ENCODE measurements around the gene KCNN3. TPM values are rescaled to one million over a fixed set of nuclear protein-coding genes. Genes with fewer than 3 reads are reported as not detected.

The KCNN3 gene
- total RNA-seq, 1 experiment from 2014 or later = 0.26 TPM

DNA sequence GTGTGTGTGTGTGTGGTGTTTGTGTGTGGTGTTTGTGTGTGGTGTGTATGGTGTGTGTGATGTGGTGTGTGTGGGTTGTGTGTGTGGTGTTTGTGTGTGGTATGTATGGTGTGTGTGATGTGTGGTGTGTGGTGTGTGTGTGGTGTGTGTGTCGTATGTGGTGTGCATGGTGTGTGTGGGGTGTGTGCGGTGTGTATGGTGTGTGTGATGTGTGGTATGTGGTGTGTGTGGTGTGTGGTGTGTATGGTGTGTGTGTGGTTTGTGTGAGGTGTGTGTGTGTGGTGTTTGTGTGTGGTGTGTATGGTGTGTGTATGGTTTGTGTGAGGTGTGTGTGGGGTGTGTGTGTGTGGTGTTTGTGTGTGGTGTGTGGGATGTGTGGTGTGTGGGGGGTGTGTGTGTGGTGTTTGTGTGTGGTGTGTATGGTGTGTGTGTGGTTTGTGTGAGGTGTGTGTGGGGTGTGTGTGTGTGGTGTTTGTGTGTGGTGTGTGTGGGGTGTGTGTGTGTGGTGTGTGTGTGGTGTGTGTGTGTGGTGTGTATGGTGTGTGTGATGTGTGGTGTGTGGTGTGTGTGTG lies 155.9 kb downstream of the KCNN3 start:
- CTCF ChIA-PET = no interaction called here

DNA sequence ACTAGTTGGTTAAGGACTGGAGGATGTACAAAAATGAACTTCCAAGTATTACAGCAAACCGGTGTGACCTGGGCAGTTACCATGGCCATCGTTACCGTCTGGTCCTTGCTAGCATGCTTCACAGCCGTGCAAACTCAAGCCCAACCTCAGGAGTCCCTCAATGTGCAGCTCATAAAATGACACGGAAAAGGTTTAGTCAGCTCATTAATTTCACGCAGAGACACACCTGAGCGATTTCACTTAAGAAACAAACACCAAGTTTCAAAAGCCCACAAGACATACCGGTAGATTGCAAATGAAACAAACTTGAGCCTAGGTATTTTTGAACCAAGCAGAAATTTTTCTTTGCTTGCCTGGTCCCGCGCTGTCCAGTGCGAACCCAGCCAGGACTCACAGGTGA lies 157.1 kb downstream of the KCNN3 start:
- TF ChIP-seq, protein P1, sequence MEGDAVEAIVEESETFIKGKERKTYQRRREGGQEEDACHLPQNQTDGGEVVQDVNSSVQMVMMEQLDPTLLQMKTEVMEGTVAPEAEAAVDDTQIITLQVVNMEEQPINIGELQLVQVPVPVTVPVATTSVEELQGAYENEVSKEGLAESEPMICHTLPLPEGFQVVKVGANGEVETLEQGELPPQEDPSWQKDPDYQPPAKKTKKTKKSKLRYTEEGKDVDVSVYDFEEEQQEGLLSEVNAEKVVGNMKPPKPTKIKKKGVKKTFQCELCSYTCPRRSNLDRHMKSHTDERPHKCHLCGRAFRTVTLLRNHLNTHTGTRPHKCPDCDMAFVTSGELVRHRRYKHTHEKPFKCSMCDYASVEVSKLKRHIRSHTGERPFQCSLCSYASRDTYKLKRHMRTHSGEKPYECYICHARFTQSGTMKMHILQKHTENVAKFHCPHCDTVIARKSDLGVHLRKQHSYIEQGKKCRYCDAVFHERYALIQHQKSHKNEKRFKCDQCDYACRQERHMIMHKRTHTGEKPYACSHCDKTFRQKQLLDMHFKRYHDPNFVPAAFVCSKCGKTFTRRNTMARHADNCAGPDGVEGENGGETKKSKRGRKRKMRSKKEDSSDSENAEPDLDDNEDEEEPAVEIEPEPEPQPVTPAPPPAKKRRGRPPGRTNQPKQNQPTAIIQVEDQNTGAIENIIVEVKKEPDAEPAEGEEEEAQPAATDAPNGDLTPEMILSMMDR (conservative IDR thresholded peaks at IDR 0.05; ENCODE audit: low read depth, low read length) = no peak
- TF ChIP-seq EZH2 (IDR thresholded peaks at IDR 0.05; ENCODE audit: low read length, unreplicated experiment) = no peak
- TF ChIP-seq EZH2phosphoT487 (IDR thresholded peaks at IDR 0.05; ENCODE audit: borderline replicate concordance, low read length) = no peak
- CTCF ChIA-PET = no interaction called here
- Histone ChIP-seq H3K9me3 (ENCODE audit: low read length) (no peaks in the 10 kb centered on the region), H3K36me3 (ENCODE audit: low read depth, low read length) (no peaks in the 10 kb centered on the region), H3K4me3 (ENCODE audit: low read length) (no peak overlapping the region), H3K27ac (ENCODE audit: low read length) (no peak overlapping the region), H4K20me1 (ENCODE audit: low read length) (no peaks in the 10 kb centered on the region), H3K4me1 (ENCODE audit: insufficient read depth, low read length) (no peaks in the 10 kb centered on the region), H2AFZ (ENCODE audit: low read length) (no peak overlapping the region), H3K9ac (ENCODE audit: low read length) (no peak overlapping the region), H3K4me2 (ENCODE audit: low read length) (no peak overlapping the region), H3K9me2 (replicated peaks; ENCODE audit: low read length) (no peaks in the 10 kb centered on the region), H3F3A (ENCODE audit: low read length, unreplicated experiment) (no peaks in the 10 kb centered on the region), H3K27me3 (ENCODE audit: low read length) (peaks cover 9% of the 10 kb centered on the region; the same call in 1 of the 2 replicates), H3K79me2 (ENCODE audit: low read length) (no peaks in the 10 kb centered on the region)
- intact Hi-C loops (cut with micrococcal nuclease) = no loop called here
- POLR2A ChIA-PET (ENCODE audit: unreplicated experiment) = no interaction called here
- BruUV-seq (replicated peaks) = no TSS peak
- DNase-seq = no peak
- ATAC-seq = no peak

More for the DNA sequence above, 155.9 kb downstream of the KCNN3 start:
- no peak overlapping the region for H3K4me3 ChIP-seq (ENCODE audit: low read length)
- BruUV-seq (replicated peaks) = no TSS peak
- no peaks in the 10 kb centered on the region for H3K9me3 ChIP-seq (ENCODE audit: low read length)
- TF ChIP-seq EZH2 (IDR thresholded peaks at IDR 0.05; ENCODE audit: low read length, unreplicated experiment) = no peak
- TF ChIP-seq, protein P1 (conservative IDR thresholded peaks at IDR 0.05; ENCODE audit: low read depth, low read length) = no peak
- TF ChIP-seq EZH2phosphoT487 (IDR thresholded peaks at IDR 0.05; ENCODE audit: borderline replicate concordance, low read length) = no peak
- no peaks in the 10 kb centered on the region for H3K4me1 ChIP-seq (ENCODE audit: insufficient read depth, low read length)
- no peak overlapping the region for H3K9ac ChIP-seq (ENCODE audit: low read length)
- ATAC-seq (no peak), DNase-seq (no peak)
- H3K27ac ChIP-seq (ENCODE audit: low read length) = no peak overlapping the region
- H4K20me1 ChIP-seq (ENCODE audit: low read length) = no peaks in the 10 kb centered on the region
- no peak overlapping the region for H3K4me2 ChIP-seq (ENCODE audit: low read length)
- peaks cover 9% of the 10 kb centered on the region; the same call in 1 of the 2 replicates for H3K27me3 ChIP-seq (ENCODE audit: low read length)
- no peak overlapping the region for H2AFZ ChIP-seq (ENCODE audit: low read length)
- no peaks in the 10 kb centered on the region for H3K9me2 ChIP-seq (replicated peaks; ENCODE audit: low read length)
- no peaks in the 10 kb centered on the region for H3K36me3 ChIP-seq (ENCODE audit: low read depth, low read length)
- H3F3A ChIP-seq (ENCODE audit: low read length, unreplicated experiment) = no peaks in the 10 kb centered on the region
- POLR2A ChIA-PET (ENCODE audit: unreplicated experiment) = no interaction called here
- no peaks in the 10 kb centered on the region for H3K79me2 ChIP-seq (ENCODE audit: low read length)
- intact Hi-C loops (cut with micrococcal nuclease) = no loop called here

DNA sequence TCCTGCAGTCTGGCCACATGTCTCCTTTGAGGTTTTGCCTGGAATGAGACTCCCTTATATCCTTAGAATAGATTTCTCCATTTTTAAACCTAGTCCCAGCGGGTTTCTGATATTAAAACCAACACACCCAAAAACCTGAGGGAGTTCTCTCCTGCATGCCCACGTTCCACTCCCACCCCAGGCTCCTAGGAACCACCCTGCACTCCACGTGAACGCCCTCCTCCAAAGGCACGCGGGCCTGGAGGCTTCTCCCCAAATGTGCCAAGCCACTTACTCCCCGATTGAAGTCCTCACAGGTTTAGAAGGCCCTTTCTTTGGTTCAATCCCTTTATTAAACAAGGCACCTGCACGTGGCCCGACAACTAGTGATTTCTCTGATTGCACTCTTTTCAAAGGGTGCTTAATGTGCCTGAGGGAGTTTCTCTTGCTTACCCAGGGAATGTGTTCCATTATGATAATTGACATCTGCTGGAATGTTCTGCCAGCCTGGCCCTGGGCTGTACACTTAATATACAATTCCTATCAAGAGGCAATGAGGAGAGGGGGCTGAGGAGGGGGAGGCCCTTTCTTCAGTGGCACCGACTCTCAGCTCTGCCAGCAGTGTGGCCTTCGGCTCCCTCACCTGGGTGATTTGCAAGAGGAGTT lies 157.8 kb downstream of the KCNN3 start:
- Histone ChIP-seq H3K27me3 (ENCODE audit: low read length) (peaks cover 9% of the 10 kb centered on the region; the same call in 1 of the 2 replicates), H3K9ac (ENCODE audit: low read length) (no peak overlapping the region), H3K27ac (ENCODE audit: low read length) (no peak overlapping the region), H3K4me2 (ENCODE audit: low read length) (no peak overlapping the region), H2AFZ (ENCODE audit: low read length) (no peak overlapping the region), H3K9me3 (ENCODE audit: low read length) (no peaks in the 10 kb centered on the region), H3K4me3 (ENCODE audit: low read length) (no peak overlapping the region), H4K20me1 (ENCODE audit: low read length) (no peaks in the 10 kb centered on the region), H3K36me3 (ENCODE audit: low read depth, low read length) (no peaks in the 10 kb centered on the region), H3K79me2 (ENCODE audit: low read length) (no peaks in the 10 kb centered on the region), H3K9me2 (replicated peaks; ENCODE audit: low read length) (no peaks in the 10 kb centered on the region), H3K4me1 (ENCODE audit: insufficient read depth, low read length) (no peaks in the 10 kb centered on the region), H3F3A (ENCODE audit: low read length, unreplicated experiment) (no peaks in the 10 kb centered on the region)
- DNase-seq = no peak
- CTCF ChIA-PET = no interaction called here
- TF ChIP-seq EZH2phosphoT487 (IDR thresholded peaks at IDR 0.05; ENCODE audit: borderline replicate concordance, low read length) (no peak), EZH2 (IDR thresholded peaks at IDR 0.05; ENCODE audit: low read length, unreplicated experiment) (no peak)
- TF ChIP-seq, protein P1 (conservative IDR thresholded peaks at IDR 0.05; ENCODE audit: low read depth, low read length) = no peak
- BruUV-seq (replicated peaks) = no TSS peak
- intact Hi-C loops (cut with micrococcal nuclease) = no loop called here
- no peak for ATAC-seq
- POLR2A ChIA-PET (ENCODE audit: unreplicated experiment) = no interaction called here
